ENCODE data around the gene SEC11A.

The SEC11A gene

GRCh38 chr15:84625123-84625522, 90.8 kb downstream of the SEC11A start:
- no peak for TF ChIP-seq CTCF (IDR thresholded peaks at IDR 0.05)
- no peak for TF ChIP-seq ZFX (IDR thresholded peaks at IDR 0.05; ENCODE audit: borderline replicate concordance)

GRCh38 chr15:84624359-84624758, 91.6 kb downstream of the SEC11A start:
- TF ChIP-seq CTCF (IDR thresholded peaks at IDR 0.05) (no peak), ZFX (IDR thresholded peaks at IDR 0.05; ENCODE audit: borderline replicate concordance) (no peak)
- no peak overlapping the region for H3K27ac ChIP-seq

More at GRCh38 chr15:84625123-84625522, 90.8 kb downstream of the SEC11A start:
- H3K27ac ChIP-seq, result no peak overlapping the region

- TF ChIP-seq ZFX (IDR thresholded peaks at IDR 0.05; ENCODE audit: borderline replicate concordance) (no peak), CTCF (IDR thresholded peaks at IDR 0.05) (no peak)
- no peak overlapping the region for H3K27ac ChIP-seq
These were observed 94.5 kb downstream of the SEC11A start for GRCh38 chr15:84621358-84621979.

GRCh38 chr15:84620626-84621025, 95.3 kb downstream of the SEC11A start:
- no peak for TF ChIP-seq CTCF (IDR thresholded peaks at IDR 0.05)
- no peak for TF ChIP-seq ZFX (IDR thresholded peaks at IDR 0.05; ENCODE audit: borderline replicate concordance)
- no peak overlapping the region for H3K27ac ChIP-seq
